HG03460 (cell line): ENCODE measurements around the gene FLNC.

ENCODE experiments used
- ATAC-seq: cut with Tn5 transposase; IDR thresholded peaks from one replicate; pipeline ENCODE4 v1.9.1; 2021; ENCODE audit not compliant: unreplicated experiment

FLNC gene

DNA sequence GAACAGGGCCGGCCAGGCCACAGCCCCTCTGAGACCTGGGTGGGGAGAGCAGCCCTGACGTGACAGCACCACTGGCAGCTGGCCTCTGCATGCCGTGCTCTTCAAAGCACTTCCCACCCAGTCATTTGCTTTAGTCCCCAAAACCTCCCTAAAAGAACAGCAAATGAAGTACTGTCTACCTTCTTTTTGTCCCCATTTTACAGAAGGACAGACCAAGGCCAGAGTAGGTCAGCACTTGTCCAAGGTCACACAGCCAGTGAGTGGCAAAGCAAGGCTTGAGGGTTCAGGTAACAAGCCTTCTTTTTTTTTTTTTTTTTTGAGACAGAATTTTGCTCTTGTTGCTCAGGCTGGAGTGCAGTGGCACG, 47.5 kb downstream of the FLNC start:
- no peak for ATAC-seq

DNA sequence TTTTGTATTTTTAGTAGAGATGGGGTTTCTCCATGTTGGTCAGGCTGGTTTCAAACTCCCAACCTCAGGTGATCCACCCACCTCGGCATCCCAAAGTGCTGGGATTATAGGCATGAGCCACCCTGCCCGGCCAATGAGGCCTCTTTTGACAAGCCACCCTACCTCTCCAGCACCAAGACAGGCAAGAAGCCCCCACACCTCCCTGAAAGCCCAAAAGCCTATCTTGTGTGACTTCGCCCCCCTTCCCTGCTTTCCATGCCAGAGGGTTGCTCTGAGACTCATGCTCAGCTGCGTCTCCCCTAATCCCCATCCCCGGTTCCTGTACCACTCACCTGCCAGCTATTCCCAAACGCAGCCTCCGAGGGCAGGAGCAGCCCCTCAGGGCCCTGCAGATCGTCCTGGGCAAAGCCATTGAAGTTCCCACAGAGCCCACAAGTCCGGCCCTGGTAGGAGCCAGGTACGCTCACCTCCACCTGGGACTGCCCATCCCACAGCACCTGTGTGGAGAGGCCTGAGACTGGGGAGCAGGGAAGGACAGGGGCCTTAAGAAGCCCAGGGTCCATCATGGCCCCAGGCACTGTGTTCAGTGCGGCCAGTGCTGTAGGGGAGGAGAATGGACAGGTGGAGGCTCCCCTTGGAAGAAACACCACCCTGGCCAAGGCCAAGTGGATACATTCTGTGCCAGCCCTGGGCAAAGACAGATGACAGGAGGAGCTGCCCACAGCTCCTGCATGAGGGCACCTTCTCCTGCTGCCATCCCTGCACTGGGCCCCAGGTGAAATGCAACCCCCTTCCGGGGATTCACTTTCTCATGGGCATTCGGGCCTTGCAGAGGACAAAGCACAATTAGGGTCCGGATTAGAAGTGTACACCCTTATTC, 48.3 kb downstream of the FLNC start:
- ATAC-seq: no peak

DNA sequence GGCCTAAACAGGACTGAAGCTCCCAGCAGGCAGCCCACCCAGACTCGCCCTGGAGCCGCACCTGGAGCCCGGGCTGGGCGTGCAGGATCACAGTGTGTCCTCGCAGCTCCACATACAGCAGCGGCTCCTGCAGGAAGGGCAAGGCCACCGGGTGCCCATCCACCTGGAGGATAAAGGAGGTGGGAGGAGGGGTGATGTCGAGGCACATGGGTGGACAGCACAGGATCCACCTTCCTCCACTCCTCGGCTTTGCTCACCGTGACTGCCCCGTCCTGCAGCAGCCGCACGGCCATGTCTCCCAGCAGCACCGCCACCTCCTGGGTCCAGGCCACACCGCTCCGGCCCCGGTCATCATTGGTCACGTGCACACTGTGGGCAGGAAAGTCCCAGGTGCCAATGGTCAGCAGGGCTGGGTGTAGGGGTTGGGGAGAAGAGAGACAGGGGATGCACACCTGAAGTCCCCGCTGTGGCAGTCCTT, 49.3 kb downstream of the FLNC start:
- ATAC-seq: no peak

DNA sequence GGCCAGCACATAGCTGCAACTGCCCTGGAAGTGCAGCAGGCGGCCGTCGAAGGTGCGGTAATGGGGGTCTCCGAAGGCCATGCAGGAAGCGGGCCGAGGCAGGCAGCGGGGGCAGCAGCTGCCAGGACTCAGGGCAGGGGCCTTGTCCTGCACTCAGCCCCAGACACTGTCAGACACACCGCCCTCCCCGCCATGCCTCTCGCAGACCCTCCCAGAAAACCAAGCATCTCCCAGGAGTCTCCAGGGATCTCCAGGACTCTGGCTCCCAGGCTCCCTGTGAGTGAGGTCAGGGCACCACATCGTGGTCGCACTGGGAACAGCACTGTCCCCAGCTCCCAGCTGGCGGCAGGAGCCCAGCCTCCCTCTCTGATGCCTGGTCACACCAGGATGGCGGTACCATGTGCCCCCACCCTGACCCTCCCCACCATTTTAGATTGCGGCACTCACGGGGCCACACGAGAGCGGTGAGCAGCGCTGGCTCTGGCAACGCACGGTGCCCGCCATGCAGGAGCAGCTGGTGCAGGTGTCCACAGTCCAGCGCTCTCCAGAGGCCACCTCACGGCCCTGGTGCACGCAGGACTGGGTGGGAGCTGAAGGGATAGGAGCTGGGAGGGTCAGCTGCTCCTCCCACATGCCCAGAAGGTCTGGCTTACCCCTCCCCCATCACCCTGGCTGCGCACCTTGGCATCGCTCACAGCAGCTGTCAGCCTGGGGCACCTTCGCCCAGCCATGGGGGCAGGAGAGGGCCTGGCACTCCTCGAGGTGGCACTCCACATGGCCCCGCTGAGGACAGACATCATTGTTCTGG, 49.9 kb downstream of the FLNC start:
- no peak for ATAC-seq

DNA sequence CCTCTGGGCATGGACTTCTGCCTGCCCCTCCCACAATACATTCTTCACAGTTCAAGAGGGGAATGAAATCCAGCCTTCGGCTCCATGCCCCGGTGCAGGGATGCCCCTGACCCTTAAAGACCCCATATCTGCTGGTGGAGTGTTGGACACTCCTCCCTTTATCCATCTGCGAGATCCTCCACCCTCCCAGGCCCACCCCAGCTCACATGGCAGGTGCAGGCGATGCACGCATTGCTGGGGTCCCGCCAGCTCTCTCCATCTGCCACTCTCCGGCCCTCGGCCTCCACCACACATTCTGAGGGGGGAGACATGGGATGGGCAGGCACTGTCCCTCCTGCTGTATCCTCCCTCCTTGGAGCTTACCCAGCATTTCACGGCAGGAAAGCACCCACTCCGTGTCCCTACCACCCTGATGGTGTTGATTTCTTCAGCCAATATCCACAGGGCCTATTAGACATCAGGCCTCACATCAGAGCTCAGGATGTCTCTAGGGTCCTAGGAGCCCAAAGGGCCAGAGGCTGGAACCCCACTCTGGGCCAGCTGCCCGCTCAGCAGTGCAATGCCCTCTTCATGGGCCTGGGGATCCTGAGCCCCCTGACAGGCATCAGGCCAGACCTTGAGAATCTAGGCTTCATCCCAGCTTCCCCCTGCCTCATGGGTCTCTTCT, 50.7 kb downstream of the FLNC start:
- ATAC-seq: no peak

DNA sequence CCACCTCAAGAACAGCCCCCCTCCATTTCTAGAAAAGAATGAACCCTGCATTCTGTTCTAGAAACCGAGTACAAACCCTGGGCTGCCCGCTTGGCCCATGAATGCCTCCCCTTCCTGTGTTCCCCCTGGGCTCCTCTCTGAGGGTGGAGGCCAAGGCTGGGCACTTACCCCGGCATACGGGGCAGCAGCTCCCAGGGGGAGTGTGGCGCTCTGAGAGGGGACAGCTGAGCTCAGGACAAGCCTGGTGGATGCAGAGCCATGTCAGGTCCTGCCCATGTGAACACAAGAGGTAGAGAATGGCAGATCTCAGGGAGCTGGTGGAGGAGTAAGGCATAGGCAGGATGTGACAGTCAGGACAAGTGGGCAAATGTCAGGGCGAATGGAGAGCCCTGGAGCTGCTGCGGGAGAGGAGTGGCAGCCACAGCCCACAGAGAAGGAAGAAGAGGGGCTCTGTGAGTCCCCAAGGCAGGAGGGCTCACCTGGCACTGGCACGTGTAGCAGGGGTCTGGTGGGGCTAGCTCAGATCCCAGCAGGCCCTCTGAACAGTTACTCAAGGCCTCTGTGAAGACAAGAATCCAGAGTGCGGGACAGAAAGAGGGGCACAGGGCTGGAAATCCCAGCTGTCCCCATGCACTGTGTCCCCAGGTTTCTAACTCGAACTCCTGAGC, 51.4 kb downstream of the FLNC start:
- no peak for ATAC-seq

DNA sequence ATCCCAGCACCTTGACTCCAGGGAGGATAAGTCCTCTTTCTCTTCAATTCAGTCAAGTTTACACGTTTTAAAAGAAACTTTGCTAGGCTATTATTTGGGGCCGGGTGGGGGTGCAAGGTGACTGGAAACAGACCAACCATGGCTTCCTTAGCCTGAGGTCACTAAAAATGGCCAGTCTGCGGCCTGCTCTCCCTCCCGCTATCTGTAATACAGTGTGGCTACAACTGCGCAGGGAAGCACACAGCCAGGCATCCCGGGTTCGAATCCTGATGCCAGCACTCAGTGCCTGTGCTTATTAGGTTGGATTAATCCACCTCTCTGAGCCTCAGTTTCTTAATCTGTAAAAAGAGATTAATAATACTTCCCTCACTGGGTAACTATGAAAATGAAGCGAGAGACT, 51.9 kb downstream of the FLNC start:
- no peak for ATAC-seq

DNA sequence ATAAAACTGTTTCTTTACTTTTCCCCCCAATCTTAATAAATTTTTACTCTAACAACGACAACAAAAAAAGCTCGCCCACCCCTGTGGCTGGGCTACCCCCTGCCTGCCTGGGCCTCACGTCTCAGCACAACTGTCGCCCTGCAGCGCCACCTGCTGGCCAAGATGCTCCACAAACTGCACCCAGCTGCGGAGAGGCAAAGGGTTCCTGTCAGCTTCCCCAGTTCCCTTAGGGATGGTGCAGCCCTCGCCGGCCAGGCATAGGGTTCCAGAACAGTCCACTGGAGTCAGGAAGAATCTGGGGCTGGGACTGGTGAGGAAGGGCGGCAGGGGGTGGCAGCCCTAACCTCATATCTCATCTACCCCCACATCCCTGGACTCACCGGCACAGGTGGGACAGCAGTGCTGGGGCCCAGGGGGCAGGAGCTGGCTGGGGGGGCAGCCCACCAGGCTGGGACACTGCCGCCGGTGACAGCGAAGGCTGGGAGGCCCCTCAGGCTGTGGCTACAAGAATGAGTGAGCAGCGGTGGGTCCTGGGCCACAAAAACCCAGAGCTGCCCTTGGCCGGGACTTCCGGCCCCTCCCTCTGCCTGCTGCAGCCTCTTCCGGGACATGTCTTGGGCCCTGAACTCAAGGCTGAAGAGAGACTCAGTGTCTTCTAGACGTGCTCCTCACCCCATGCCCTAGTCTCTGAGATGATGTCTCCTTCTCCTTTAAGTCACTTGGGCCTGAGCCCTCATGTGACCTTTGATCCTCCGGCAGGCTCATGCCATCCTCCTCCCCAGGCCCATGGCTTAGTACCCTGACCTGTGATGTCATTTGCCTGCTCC, 53.6 kb downstream of the FLNC start:
- peak; percentile 58 for ATAC-seq

DNA sequence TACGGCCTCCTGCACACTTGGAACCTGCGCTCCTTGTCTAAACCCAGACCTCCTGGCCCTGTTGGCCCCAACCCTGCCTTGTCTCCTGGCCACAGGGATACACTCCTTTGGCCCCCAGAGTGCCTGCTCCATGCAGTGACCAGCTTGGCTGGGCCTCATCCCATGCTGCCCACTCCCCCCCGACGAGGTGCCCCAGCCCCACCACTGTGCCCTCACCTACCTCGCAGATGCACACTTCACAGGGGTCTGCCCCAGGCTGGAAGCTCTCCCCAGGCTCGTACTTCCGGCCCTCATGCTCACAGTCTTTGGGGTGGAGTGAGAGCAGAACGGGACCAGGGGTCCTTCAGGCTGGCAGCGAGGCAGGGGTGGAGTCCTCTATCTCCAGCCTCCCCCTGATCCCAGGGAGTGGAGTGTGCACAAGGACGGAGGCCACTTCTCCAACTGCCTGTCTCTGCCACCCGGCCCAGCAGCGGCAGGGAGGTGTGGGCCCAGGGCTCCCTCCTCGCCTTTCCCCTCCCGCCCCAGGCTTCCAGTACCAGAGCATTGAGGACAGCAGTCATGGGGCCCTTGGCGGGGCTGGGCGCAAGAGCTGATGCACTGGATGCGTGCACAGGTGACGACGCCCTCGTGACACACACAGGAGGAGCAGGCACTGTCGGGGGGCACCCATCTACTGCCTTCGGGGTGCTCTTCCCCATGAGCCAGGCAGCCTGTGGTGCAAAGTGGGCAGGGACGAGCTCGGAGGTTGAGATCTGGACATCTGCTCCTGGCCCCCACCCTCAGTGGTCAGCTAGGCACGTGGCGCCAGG, 54.6 kb downstream of the FLNC start:
- no peak for ATAC-seq

DNA sequence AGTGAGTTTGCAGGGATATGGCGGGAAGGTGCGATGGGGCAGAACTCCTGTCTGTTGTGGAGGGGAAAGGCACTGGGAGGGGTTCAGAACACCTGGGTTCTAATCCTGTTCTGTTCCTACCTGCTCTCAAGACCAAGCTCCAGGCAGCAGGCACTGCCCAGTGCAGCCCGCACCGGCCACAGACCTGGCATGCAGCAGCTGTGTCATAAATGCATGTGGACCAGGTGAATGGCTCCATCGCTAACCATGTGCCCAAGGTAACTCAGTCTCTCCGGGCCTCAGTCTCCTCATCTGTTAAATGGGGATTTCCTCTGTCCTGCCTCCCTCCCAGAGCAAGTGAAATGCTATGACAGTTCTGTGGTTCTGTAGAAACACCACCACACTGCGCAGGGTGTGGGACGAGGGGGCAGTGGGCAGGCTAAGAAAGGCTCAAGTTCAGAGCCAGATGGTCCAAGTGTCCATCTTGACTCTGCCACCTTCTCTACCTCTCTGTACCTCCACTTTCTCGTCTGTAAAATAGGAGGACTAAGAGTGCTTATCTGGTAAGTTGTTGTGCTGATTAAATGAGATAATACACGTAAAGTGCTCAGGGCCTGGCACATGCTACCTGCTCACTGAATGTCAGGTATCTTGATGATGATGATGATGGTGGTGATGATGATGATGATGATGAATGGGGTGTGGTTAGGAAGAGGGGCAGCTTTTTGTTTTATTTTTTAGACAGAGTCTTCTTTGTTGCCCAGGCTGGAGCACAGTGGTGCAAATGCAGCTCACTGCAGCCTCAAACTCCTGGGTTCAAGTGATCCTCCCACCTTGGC, 55.4 kb downstream of the FLNC start:
- no peak for ATAC-seq

DNA sequence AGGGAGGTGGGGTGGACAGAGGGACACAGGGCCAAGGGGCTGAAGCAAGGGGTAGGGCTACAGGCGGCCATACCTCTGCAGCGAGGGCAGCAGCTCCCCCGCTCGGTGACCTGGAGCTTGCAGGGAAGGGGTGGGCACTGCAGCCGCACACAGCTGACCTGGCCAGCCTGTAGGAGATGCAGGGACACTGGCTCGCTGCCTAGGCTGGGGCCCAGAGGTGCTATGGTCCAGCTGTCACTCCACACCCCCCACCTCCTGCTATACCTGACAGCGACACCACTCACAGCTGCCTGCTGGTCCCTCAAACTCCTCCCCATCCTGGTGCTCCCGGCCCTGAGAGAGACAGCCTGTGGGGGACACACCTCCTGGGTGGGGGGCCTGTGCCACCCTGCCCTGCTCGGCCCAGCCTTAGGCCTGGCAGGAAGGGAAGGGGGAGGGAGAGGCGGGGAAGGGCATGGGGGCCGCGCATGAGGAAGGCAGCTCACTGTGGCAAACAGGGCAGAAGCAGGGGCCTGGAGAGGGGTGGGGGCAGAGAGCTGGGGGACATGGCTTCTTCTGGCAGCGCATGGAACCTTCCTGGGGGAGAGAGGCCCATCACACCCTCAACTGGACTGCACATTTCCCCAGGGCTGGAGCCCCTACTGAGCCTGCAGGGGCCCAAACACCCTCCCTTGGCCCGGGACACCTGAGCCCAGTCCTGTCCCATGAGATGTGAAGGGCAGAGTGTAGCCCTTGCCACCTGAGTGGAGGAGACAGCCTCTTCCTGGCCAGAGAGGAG, 56.4 kb downstream of the FLNC start:
- ATAC-seq: no peak

DNA sequence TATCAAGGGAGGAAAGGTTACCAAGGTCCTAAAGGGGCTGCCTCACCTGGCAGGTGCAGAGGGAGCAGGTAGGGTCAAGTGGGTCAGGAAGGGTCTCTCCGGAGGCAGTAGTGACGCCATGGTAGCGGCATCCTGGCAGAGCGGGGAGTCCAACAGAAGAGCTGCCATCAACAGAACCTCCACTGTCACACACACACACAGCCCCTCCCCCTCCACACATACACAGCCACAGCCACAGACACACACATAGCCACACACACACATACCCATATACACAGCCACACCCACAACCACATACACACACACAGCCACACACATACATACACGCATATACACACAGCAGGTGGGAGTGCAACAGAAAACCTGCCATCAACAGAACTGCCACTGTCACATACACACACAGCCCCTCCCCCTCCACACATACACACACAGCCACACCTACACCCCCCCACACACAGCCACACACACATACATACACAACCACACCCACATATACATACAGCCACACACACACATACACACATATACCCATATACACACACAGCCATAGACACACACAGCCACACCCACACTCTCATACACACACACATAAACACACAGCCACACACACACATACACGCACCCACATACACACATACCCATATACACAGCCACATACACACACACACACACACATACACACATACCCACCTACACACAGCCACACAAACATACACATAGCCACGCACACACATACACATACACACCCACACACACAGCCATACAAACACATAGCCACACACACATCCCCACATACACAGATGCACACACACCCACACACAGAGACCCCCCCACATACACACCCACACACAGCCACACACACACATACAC, 57.2 kb downstream of the FLNC start:
- ATAC-seq: no peak

DNA sequence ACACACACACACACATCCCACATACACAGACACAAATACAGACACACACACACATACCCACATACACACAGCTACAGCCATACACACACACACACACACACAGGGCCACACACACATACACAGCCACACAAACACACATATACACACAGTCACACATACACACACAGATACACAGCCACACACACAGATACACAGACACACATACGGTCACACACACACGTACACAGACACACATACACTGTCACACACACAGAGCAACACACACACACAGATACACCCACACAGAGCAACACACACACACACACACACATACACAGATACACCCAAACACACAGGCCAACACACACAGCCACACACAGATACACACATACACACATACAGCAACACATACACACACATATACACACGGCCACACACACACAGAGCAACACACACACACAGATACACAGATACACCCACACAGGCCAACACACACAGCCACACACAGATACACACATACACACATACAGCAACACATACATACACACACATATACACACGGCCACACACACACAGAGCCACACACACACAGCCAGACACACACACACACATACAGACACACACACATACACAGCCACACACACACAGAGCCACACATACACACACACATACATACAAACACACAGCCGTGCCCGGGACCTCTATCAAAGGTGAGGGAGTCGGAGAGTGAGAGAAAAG, 58.0 kb downstream of the FLNC start:
- no peak for ATAC-seq

DNA sequence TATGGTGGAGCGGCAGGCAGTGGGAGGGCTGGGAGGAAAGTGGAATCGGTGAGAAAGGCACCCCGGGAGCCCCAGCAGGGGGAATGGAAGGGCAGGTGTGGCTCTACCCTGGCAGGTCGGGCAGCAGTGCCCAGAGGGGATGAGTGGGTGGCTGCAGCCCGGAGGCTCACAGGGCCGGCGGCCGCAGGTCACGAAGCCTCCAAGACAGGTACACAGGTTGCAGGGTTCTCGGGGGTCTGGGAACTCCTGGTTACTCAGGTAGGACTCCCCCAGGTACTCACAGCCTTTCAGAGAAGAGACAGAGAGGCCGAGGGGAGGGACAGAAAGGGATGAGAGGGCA, 58.5 kb downstream of the FLNC start:
- no peak for ATAC-seq

DNA sequence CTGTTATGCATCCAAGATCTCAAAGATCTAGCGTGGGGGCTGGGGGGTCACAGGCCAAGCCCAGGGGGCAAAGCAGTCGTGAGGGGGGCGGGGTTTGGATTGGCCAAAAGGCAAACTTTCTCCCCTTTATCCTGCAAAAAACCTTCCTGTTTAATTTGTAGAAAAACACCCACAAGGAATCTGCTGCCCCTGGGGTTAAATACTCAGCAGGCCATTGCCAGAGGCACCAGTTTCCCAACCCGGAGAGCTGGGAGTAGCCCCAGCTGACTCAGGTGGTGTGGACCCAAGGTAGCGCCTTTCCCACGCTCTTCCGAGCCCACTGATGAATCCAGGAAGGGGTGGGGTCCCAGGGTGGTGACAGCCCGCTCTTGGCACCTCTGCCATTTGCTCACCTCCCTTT, 58.9 kb downstream of the FLNC start:
- no peak for ATAC-seq
